Right cardiac atrium (tissue), 5 donors: Measurements from ENCODE around the gene PTGER3. TPM values are rescaled to one million over a fixed set of nuclear protein-coding genes. Genes with fewer than 3 reads are reported as not detected.
A peak's percentile ranks its signal among the peaks of the same experiment; 100 is the strongest.

Experiments
- ATAC-seq, 2 donors: fragments of 200-7000 bp; cut with Tn5 transposase; one replicate each; pipeline versions ENCODE4 v1.8.0 to v1.9.1; 2020; ENCODE audit warnings: moderate library complexity in 2 of 2, mild to moderate bottlenecking in 1 of 2
- DNase-seq, 3 donors: peaks; one replicate each; pipeline ENCODE4 v3.0.0-alpha.2; 2020
- H3K27ac ChIP-seq: one replicate; pipeline ENCODE4 v1.5.1; 2013; ENCODE audit warnings: mild to moderate bottlenecking, low read length, control low read depth, moderate library complexity
- H3K27me3 ChIP-seq: one replicate; pipeline ENCODE4 v1.6.1; 2013; ENCODE audit not compliant: control insufficient read depth, insufficient read depth
- H3K4me1 ChIP-seq: one replicate; pipeline ENCODE4 v1.6.1; 2013; ENCODE audit warnings: low read length; ENCODE audit not compliant: control insufficient read depth, insufficient read depth
- H3K4me3 ChIP-seq: one replicate; pipeline ENCODE4 v1.5.1; 2013; ENCODE audit warnings: low read length, control low read depth
- H3K9me3 ChIP-seq: one replicate; pipeline ENCODE4 v1.6.1; 2013; ENCODE audit warnings: low read length; ENCODE audit not compliant: control insufficient read depth
- WGBS: extraction: QIAGEN DNeasy Blood & Tissue Kit; methylation state at CpG from one replicate; pipeline ENCODE4 v1.1.7; 2013; 5-methylcytosine and 5-hydroxymethylcytosine counted together
- intact Hi-C, 4 donors: fragments of 100-400 bp; cut with DNase I; formaldehyde crosslinking; loops; one replicate each; pipeline versions ENCODE4 v1.11.0 to v1.14.0; 2022 to 2023
- polyA plus RNA-seq: library from polyadenylated mRNA; stranded (reverse); fragments of 200-250 nt; gene quantifications from one replicate; pipeline ENCODE4 v1.2.3, GENCODE V29; 2013
- total RNA-seq, 4 donors: library from RNA; stranded (reverse); fragmentation: NEBNext Ultra II Directional; extraction: Animal tissue kit (Norgen Biotek cat#: 25700); gene quantifications; one replicate each; pipeline ENCODE4 v1.2.1, GENCODE V29; 2021
- donor health status: healthy with polysubstance abuse.
- donor health status: DM: no; HTN: yes; CAD: no.
- donor health status: DM: no; HTN: no; CAD: no.
- donor health status: DM: no; HTN: yes; CAD: no; lungs with severe emphysema.
- donor health status: DM: yes; HTN: yes; CAD: no.

Gene PTGER3
- total and polyA plus RNA-seq, 5 donors, result 0.45 to 3.8 (median 1.3) TPM

- Histone ChIP-seq H3K4me1 (no peaks in the 10 kb centered on the region), H3K27ac (no peak overlapping the region), H3K4me3 (no peak overlapping the region), H3K9me3 (no peaks in the 10 kb centered on the region), H3K27me3 (no peaks in the 10 kb centered on the region)
- DNase-seq (no peak), ATAC-seq (peak in 1 of 2 donors; percentile 22)
- WGBS, result 71% methylated on average over 2 of the region's 2 CpGs
- intact Hi-C loops, result no loop called here
These were observed 67.7 kb downstream of the PTGER3 start for GRCh38 chr1:70979881-70980280.

- no peaks in the 10 kb centered on the region for H3K4me1 ChIP-seq
- no peak overlapping the region for H3K27ac ChIP-seq
- no peak for ATAC-seq
- no peaks in the 10 kb centered on the region for H3K9me3 ChIP-seq
- 20% methylated on average over 4 of the region's 4 CpGs for WGBS
- no peak overlapping the region for H3K4me3 ChIP-seq
- no peak for DNase-seq
- intact Hi-C loops, result no loop called here
- no peaks in the 10 kb centered on the region for H3K27me3 ChIP-seq
These were observed 68.3 kb downstream of the PTGER3 start for GRCh38 chr1:70979313-70979712.

- ATAC-seq, result no peak
- no peak overlapping the region for H3K4me3 ChIP-seq
These were observed 69.0 kb downstream of the PTGER3 start for GRCh38 chr1:70978623-70979022.

GRCh38 chr1:70977575-70977974, 70.0 kb downstream of the PTGER3 start:
- H3K4me3 ChIP-seq, result no peak overlapping the region

More at GRCh38 chr1:70978623-70979022, 69.0 kb downstream of the PTGER3 start:
- Histone ChIP-seq H3K27ac (no peak overlapping the region), H3K4me1 (no peaks in the 10 kb centered on the region), H3K27me3 (no peaks in the 10 kb centered on the region), H3K9me3 (no peaks in the 10 kb centered on the region)
- WGBS, result 64% methylated on average over 1 of the region's 1 CpG
- DNase-seq, result no peak
- intact Hi-C loops, result no loop called here

GRCh38 chr1:70977041-70977440, 70.6 kb downstream of the PTGER3 start:
- H3K4me3 ChIP-seq, result no peak overlapping the region
- 77% methylated on average over 4 of the region's 4 CpGs for WGBS
- intact Hi-C loops, result no loop called here

More at GRCh38 chr1:70977575-70977974, 70.0 kb downstream of the PTGER3 start:
- no peaks in the 10 kb centered on the region for H3K4me1 ChIP-seq
- H3K27ac ChIP-seq, result no peak overlapping the region
- intact Hi-C loops, result no loop called here
- H3K27me3 ChIP-seq, result no peaks in the 10 kb centered on the region
- no peaks in the 10 kb centered on the region for H3K9me3 ChIP-seq
- WGBS, result 66% methylated on average over 3 of the region's 3 CpGs
- DNase-seq, result no peak
- ATAC-seq, result no peak

GRCh38 chr1:70973754-70974153, 73.9 kb downstream of the PTGER3 start:
- ATAC-seq (no peak), DNase-seq (no peak)
- intact Hi-C loops, result no loop called here
- H3K4me1 ChIP-seq, result no peaks in the 10 kb centered on the region
- H3K4me3 ChIP-seq, result no peak overlapping the region
- H3K27ac ChIP-seq, result no peak overlapping the region
- H3K27me3 ChIP-seq, result no peaks in the 10 kb centered on the region
- 77% methylated on average over 3 of the region's 3 CpGs for whole genome bisulfite sequencing
- no peaks in the 10 kb centered on the region for H3K9me3 ChIP-seq

More at GRCh38 chr1:70977041-70977440, 70.6 kb downstream of the PTGER3 start:
- ATAC-seq, result no peak
- DNase-seq, result no peak
- Histone ChIP-seq H3K4me1 (no peaks in the 10 kb centered on the region), H3K27me3 (no peaks in the 10 kb centered on the region), H3K9me3 (no peaks in the 10 kb centered on the region), H3K27ac (no peak overlapping the region)

GRCh38 chr1:70970407-70970806, 77.2 kb downstream of the PTGER3 start:
- intact Hi-C loops, result no loop called here
- 79% methylated on average over 4 of the region's 4 CpGs for WGBS

GRCh38 chr1:70966018-70966638, 81.5 kb downstream of the PTGER3 start:
- Histone ChIP-seq H3K9me3 (no peaks in the 10 kb centered on the region), H3K4me1 (no peaks in the 10 kb centered on the region), H3K27ac (no peak overlapping the region), H3K27me3 (no peaks in the 10 kb centered on the region), H3K4me3 (no peak overlapping the region)
- 45% methylated on average over 2 of the region's 2 CpGs for WGBS
- no peak for DNase-seq
- intact Hi-C loops, result no loop called here
- ATAC-seq, result no peak

More at GRCh38 chr1:70970407-70970806, 77.2 kb downstream of the PTGER3 start:
- Histone ChIP-seq H3K27me3 (no peaks in the 10 kb centered on the region), H3K4me1 (no peaks in the 10 kb centered on the region), H3K9me3 (no peaks in the 10 kb centered on the region), H3K27ac (no peak overlapping the region), H3K4me3 (no peak overlapping the region)
- ATAC-seq (no peak), DNase-seq (no peak)

- H3K27me3 ChIP-seq, result no peaks in the 10 kb centered on the region
- DNase-seq (peak in 1 of 3 donors; percentile 29), ATAC-seq (peak in 1 of 2 donors; percentile 26)
- H3K27ac ChIP-seq, result no peak overlapping the region
- H3K4me1 ChIP-seq, result no peaks in the 10 kb centered on the region
- intact Hi-C loops, result no loop called here
- H3K9me3 ChIP-seq, result no peaks in the 10 kb centered on the region
- 83% methylated on average over 6 of the region's 6 CpGs for WGBS
- H3K4me3 ChIP-seq, result no peak overlapping the region
These were observed 84.2 kb downstream of the PTGER3 start for GRCh38 chr1:70963374-70963773.

- 35% methylated on average over 1 of the region's 1 CpG for WGBS
- ATAC-seq, result no peak
- H3K4me1 ChIP-seq, result no peaks in the 10 kb centered on the region
- no peak for DNase-seq
- intact Hi-C loops, result no loop called here
- no peaks in the 10 kb centered on the region for H3K27me3 ChIP-seq
- H3K9me3 ChIP-seq, result no peaks in the 10 kb centered on the region
- no peak overlapping the region for H3K27ac ChIP-seq
- H3K4me3 ChIP-seq, result no peak overlapping the region
These were observed 86.1 kb downstream of the PTGER3 start for GRCh38 chr1:70961374-70961975.

GRCh38 chr1:70948396-70949017, 99.1 kb downstream of the PTGER3 start:
- ATAC-seq (peak; percentile 37 to 64), DNase-seq (no peak)
- no peaks in the 10 kb centered on the region for H3K9me3 ChIP-seq
- intact Hi-C loops, result no loop called here
- no peaks in the 10 kb centered on the region for H3K4me1 ChIP-seq
- H3K27ac ChIP-seq, result no peak overlapping the region
- no peak overlapping the region for H3K4me3 ChIP-seq
- whole genome bisulfite sequencing, result 67% methylated on average over 5 of the region's 5 CpGs
- H3K27me3 ChIP-seq, result no peaks in the 10 kb centered on the region
